Neural cell (in vitro differentiated cells): ENCODE measurements around the gene CCDC106.

Experiments used
- EP300 ChIP-seq: fragments of 450-650 bp; conservative IDR thresholded peaks from 2 replicates; pipeline ENCODE4 v1.6.1; 2014; ENCODE audit warnings: antibody characterized with exemption, mild to moderate bottlenecking, moderate library complexity; ENCODE audit not compliant: poor library complexity, severe bottlenecking
- EZH2 ChIP-seq: fragments of 200-600, 300-800 bp; shearing (Covaris generic), sonication (generic); IDR thresholded peaks from 2 replicates; pipeline ENCODE4 v1.6.1; 2014; ENCODE audit warnings: antibody characterized with exemption, low read length, borderline replicate concordance, mild to moderate bottlenecking; ENCODE audit not compliant: insufficient read depth, poor library complexity, severe bottlenecking
- MXI1 ChIP-seq: fragments of 450-650 bp; conservative IDR thresholded peaks from 2 replicates; pipeline ENCODE4 v1.6.1; 2014; ENCODE audit warnings: antibody characterized with exemption, mild to moderate bottlenecking; ENCODE audit not compliant: poor library complexity, severe bottlenecking
- SMC3 ChIP-seq: fragments of 450-650 bp; conservative IDR thresholded peaks from 2 replicates; pipeline ENCODE4 v1.6.1; 2014; ENCODE audit warnings: antibody characterized with exemption, mild to moderate bottlenecking, moderate library complexity; ENCODE audit not compliant: poor library complexity
- TF ChIP-seq, protein P1 (sequence below): fragments of 450-650 bp; IDR thresholded peaks from 2 replicates; pipeline ENCODE4 v1.5.1; 2014; ENCODE audit warnings: antibody characterized with exemption, mild to moderate bottlenecking, moderate library complexity; ENCODE audit not compliant: poor library complexity, severe bottlenecking
- TF ChIP-seq, protein P2 (sequence below): IDR thresholded peaks from 2 replicates; pipeline ENCODE4 v1.6.1; 2012; ENCODE audit warnings: borderline replicate concordance

DNA sequence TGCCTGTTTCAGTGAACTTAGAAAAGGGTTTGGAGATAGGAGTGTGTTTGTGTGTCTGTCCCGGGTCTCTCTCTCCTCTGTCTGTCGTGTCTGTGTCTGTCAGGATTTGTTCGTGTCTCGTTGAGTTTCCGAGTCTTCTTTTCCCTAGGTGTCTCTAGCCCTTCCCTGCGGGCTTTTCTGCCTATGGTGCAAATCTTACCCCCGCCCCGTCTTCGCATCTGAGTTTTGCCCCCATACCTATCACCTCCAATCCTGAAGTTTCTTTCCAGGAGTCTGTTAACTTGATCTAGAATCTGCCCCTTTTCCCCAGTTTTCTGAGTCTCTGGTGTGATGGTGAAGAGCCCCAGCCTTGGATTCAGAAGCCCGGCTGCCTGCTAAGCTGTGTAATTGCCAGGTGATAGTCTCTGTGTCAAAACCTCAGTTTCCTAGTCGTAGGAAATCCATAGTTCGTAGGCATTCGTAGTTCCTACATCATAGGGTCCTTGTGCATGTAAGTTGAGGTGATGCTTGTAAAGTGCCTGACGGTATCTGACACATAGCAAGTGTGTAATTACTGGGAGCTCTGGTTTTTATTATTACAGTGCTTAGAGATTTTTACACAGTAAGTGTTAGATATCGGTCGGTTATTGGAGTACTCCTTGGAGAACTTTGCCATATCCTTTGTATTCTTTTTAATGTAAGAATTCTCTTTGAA, 27.8 kb downstream of the CCDC106 start:
- TF ChIP-seq, protein P1, sequence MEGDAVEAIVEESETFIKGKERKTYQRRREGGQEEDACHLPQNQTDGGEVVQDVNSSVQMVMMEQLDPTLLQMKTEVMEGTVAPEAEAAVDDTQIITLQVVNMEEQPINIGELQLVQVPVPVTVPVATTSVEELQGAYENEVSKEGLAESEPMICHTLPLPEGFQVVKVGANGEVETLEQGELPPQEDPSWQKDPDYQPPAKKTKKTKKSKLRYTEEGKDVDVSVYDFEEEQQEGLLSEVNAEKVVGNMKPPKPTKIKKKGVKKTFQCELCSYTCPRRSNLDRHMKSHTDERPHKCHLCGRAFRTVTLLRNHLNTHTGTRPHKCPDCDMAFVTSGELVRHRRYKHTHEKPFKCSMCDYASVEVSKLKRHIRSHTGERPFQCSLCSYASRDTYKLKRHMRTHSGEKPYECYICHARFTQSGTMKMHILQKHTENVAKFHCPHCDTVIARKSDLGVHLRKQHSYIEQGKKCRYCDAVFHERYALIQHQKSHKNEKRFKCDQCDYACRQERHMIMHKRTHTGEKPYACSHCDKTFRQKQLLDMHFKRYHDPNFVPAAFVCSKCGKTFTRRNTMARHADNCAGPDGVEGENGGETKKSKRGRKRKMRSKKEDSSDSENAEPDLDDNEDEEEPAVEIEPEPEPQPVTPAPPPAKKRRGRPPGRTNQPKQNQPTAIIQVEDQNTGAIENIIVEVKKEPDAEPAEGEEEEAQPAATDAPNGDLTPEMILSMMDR: no peak
- TF ChIP-seq, protein P2, sequence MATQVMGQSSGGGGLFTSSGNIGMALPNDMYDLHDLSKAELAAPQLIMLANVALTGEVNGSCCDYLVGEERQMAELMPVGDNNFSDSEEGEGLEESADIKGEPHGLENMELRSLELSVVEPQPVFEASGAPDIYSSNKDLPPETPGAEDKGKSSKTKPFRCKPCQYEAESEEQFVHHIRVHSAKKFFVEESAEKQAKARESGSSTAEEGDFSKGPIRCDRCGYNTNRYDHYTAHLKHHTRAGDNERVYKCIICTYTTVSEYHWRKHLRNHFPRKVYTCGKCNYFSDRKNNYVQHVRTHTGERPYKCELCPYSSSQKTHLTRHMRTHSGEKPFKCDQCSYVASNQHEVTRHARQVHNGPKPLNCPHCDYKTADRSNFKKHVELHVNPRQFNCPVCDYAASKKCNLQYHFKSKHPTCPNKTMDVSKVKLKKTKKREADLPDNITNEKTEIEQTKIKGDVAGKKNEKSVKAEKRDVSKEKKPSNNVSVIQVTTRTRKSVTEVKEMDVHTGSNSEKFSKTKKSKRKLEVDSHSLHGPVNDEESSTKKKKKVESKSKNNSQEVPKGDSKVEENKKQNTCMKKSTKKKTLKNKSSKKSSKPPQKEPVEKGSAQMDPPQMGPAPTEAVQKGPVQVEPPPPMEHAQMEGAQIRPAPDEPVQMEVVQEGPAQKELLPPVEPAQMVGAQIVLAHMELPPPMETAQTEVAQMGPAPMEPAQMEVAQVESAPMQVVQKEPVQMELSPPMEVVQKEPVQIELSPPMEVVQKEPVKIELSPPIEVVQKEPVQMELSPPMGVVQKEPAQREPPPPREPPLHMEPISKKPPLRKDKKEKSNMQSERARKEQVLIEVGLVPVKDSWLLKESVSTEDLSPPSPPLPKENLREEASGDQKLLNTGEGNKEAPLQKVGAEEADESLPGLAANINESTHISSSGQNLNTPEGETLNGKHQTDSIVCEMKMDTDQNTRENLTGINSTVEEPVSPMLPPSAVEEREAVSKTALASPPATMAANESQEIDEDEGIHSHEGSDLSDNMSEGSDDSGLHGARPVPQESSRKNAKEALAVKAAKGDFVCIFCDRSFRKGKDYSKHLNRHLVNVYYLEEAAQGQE: no peak
- TF ChIP-seq EZH2 (no peak), EP300 (no peak), MXI1 (no peak), SMC3 (no peak)
